ENCODE measurements around the gene KIF3C. TPM values are rescaled to one million over a fixed set of nuclear protein-coding genes. Genes with fewer than 3 reads are reported as not detected.
"Not testable (repeated sequence)": the region's sequence is repeated elsewhere in the genome, so short reads cannot be mapped to it uniquely, and the experiment has no call there.

The KIF3C gene
- total RNA-seq, 1 donor from 2014 or later = 10.2 TPM

- intact Hi-C loops (cut with micrococcal nuclease) = no loop called here
These were observed 15.6 kb downstream of the KIF3C start for GRCh38 chr2:25966531-25967270.

GRCh38 chr2:25964891-25965290, 17.4 kb downstream of the KIF3C start:
- intact Hi-C loops (cut with micrococcal nuclease) = no loop called here

- intact Hi-C loops (cut with micrococcal nuclease) = no loop called here
These were observed 21.4 kb downstream of the KIF3C start for GRCh38 chr2:25960920-25961319.

GRCh38 chr2:25960396-25960795, 21.9 kb downstream of the KIF3C start:
- intact Hi-C loops (cut with micrococcal nuclease) = no loop called here

- intact Hi-C loops (cut with micrococcal nuclease) = not testable (repeated sequence)
These were observed 23.7 kb downstream of the KIF3C start for GRCh38 chr2:25958611-25959010.

- intact Hi-C loops (cut with micrococcal nuclease) = no loop called here
These were observed 24.6 kb downstream of the KIF3C start for GRCh38 chr2:25957743-25958142.

- intact Hi-C loops (cut with micrococcal nuclease) = no loop called here
These were observed 26.3 kb downstream of the KIF3C start for GRCh38 chr2:25955869-25956535.

- intact Hi-C loops (cut with micrococcal nuclease) = no loop called here
These were observed 27.3 kb downstream of the KIF3C start for GRCh38 chr2:25955036-25955435.

- intact Hi-C loops (cut with micrococcal nuclease) = loop anchor here (5.0 kb wide), 1 partner anchor 38 kb away; no protein-coding TSS in a partner anchor
These were observed 28.0 kb downstream of the KIF3C start for GRCh38 chr2:25954199-25954752.

- intact Hi-C loops (cut with micrococcal nuclease) = loop anchor here (1.0 to 5.0 kb wide), 3 partner anchors 41 to 194 kb away; no protein-coding TSS in a partner anchor
These were observed 31.2 kb downstream of the KIF3C start for GRCh38 chr2:25951071-25951547.

GRCh38 chr2:25948437-25948836, 33.9 kb downstream of the KIF3C start:
- intact Hi-C loops (cut with micrococcal nuclease) = no loop called here

GRCh38 chr2:25941042-25941441, 41.3 kb downstream of the KIF3C start:
- intact Hi-C loops (cut with micrococcal nuclease) = no loop called here

GRCh38 chr2:25939257-25939668, 43.0 kb downstream of the KIF3C start:
- intact Hi-C loops (cut with micrococcal nuclease) = no loop called here

GRCh38 chr2:25938345-25938744, 44.0 kb downstream of the KIF3C start:
- intact Hi-C loops (cut with micrococcal nuclease) = no loop called here

GRCh38 chr2:25936889-25937545, 45.3 kb downstream of the KIF3C start:
- intact Hi-C loops (cut with micrococcal nuclease) = no loop called here

GRCh38 chr2:25933622-25934021, 48.7 kb downstream of the KIF3C start:
- intact Hi-C loops (cut with micrococcal nuclease) = no loop called here

- intact Hi-C loops (cut with micrococcal nuclease) = no loop called here
These were observed 52.4 kb downstream of the KIF3C start for GRCh38 chr2:25929789-25930473.

- intact Hi-C loops (cut with micrococcal nuclease) = no loop called here
These were observed 53.6 kb downstream of the KIF3C start for GRCh38 chr2:25928668-25929067.

GRCh38 chr2:25926984-25927756, 55.1 kb downstream of the KIF3C start:
- intact Hi-C loops (cut with micrococcal nuclease) = no loop called here

- intact Hi-C loops (cut with micrococcal nuclease) = no loop called here
These were observed 59.8 kb downstream of the KIF3C start for GRCh38 chr2:25922501-25922900.

Measured in T-helper 2 cell treated with Interferon-gamma antibody and Interleukin-4, amounts not matched to agents 100 ng/mL and 5 ng/mL, for 36 hours (primary cell).